Parathyroid adenoma (tissue), 2 donors: ENCODE data around the gene PANK1.

ENCODE experiments used
- H2AFZ ChIP-seq: fragments of 300-600 bp; sonication (generic); one replicate; pipeline ENCODE4 v1.7.0; 2017; ENCODE audit warnings: antibody characterized with exemption, mild to moderate bottlenecking
- H3K27ac ChIP-seq: fragments of 300-600 bp; sonication (generic); one replicate; pipeline ENCODE4 v1.7.0; 2017
- H3K27me3 ChIP-seq: fragments of 300-600 bp; sonication (generic); one replicate; pipeline ENCODE4 v1.7.0; 2017; ENCODE audit warnings: low read length; ENCODE audit not compliant: control insufficient read depth, insufficient read depth
- H3K36me3 ChIP-seq: fragments of 300-600 bp; sonication (generic); one replicate; pipeline ENCODE4 v1.7.0; 2017; ENCODE audit warnings: low read length; ENCODE audit not compliant: control insufficient read depth, insufficient read depth
- H3K4me1 ChIP-seq: fragments of 300-600 bp; sonication (generic); one replicate; pipeline ENCODE4 v1.7.0; 2017; ENCODE audit warnings: control low read depth
- H3K4me2 ChIP-seq: fragments of 300-600 bp; sonication (generic); one replicate; pipeline ENCODE4 v1.7.0; 2017; ENCODE audit warnings: low read length
- H3K4me3 ChIP-seq: fragments of 300-600 bp; sonication (generic); one replicate; pipeline ENCODE4 v1.7.0; 2017; ENCODE audit warnings: low read depth, low read length
- H3K79me2 ChIP-seq: fragments of 300-600 bp; sonication (generic); one replicate; pipeline ENCODE4 v1.7.0; 2017; ENCODE audit warnings: control low read depth
- H3K9ac ChIP-seq: fragments of 300-600 bp; sonication (generic); one replicate; pipeline ENCODE4 v1.7.0; 2017; ENCODE audit warnings: mild to moderate bottlenecking
- H3K9me3 ChIP-seq: fragments of 300-600 bp; sonication (generic); one replicate; pipeline ENCODE4 v1.7.0; 2017; ENCODE audit warnings: low read length; ENCODE audit not compliant: control insufficient read depth
- CTCF ChIP-seq: fragments of 300-600 bp; sonication (generic); IDR thresholded peaks from one replicate; pipeline ENCODE4 v1.7.0; 2017; ENCODE audit warnings: antibody characterized with exemption, mild to moderate bottlenecking
- donor health status: primary hyperparathyroidism.

PANK1 gene

DNA sequence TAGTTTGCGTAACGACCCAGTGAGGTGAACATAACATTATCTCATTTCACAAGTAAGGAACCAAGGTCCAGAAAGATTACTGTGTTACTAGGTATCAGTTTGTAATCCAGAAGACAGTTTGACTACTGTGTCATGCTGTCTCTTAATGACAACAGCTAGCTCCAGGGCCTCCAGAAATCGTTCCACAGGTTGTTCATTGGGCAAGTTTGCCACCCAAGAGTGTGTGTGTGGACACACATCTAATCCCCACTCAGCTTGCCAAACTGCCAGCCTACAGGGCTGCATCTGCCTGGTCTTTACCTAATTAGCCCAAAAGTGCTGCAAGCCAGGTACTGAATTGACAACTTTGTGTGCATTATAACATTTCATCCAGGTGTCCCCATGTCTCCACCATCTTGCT, 81.7 kb downstream of the PANK1 start:
- H3K27ac ChIP-seq = no peak overlapping the region
- no peak overlapping the region for H3K9ac ChIP-seq
- no peak for TF ChIP-seq CTCF

DNA sequence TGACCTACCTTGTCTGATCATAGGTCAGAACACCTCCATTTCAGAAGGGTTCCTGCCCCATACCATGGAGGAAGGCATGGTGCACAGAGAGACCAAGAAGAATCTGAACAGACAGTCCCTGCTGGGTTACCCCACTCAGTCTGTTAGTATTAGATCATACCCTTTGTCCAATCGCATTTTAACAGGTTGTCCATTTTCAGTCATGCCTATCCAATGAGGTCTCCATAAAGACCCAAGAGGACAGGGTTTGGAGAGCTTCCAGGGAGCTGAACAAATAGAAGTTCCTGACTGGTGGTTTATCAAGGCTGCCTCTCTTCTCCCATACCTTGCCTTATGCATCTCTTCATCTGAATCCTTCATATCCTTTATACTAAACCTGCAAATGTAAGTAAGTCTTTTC, 88.4 kb downstream of the PANK1 start:
- no peak for TF ChIP-seq CTCF
- Histone ChIP-seq H3K9me3 (no peaks in the 10 kb centered on the region), H3K27me3 (no peaks in the 10 kb centered on the region), H3K36me3 (no peaks in the 10 kb centered on the region), H2AFZ (no peak overlapping the region), H3K4me2 (no peak overlapping the region), H3K4me1 (no peaks in the 10 kb centered on the region), H3K79me2 (no peaks in the 10 kb centered on the region), H3K9ac (no peak overlapping the region), H3K4me3 (no peak overlapping the region), H3K27ac (no peak overlapping the region)

More for the DNA sequence above, 81.7 kb downstream of the PANK1 start:
- Histone ChIP-seq H3K4me1 (no peaks in the 10 kb centered on the region), H2AFZ (no peak overlapping the region), H3K4me3 (no peak overlapping the region), H3K4me2 (no peak overlapping the region), H3K9me3 (no peaks in the 10 kb centered on the region), H3K79me2 (no peaks in the 10 kb centered on the region), H3K27me3 (no peaks in the 10 kb centered on the region), H3K36me3 (no peaks in the 10 kb centered on the region)

DNA sequence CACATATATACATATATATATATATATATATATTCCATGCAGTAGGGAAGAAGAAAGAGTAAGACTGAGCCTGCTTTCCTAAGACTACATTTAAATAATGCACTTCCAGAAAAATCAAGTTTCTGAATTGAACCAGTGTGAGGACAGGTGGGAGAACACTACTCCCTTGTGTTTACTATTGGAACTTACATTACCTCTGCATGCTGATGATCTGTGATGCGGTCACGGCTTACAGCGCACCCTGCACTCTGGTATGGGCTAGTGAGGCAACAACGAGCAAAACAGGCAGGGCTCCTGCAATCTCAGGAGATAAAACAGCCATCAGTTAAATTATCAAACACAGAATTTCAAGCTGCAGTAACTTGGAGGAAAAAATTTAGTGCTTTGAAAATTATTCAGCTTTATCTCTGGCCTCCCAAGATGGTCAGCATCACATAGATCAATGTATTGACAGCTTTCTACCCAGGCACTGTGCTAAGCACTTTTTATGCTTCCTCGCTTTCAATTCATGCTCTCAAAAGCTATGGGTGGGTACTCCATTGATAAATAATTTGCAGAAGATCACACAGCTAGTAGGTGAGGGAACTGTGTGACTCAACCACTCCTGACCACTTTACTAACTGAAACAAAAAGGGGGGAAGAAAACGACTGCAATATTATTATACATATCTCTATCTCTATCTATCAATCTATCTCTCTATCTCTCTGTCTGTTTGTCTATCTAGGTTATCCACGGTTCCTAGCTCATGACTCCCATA, 89.2 kb downstream of the PANK1 start:
- H3K27me3 ChIP-seq = no peaks in the 10 kb centered on the region
- H3K36me3 ChIP-seq = no peaks in the 10 kb centered on the region
- no peak for TF ChIP-seq CTCF
- no peak overlapping the region for H2AFZ ChIP-seq
- no peak overlapping the region for H3K4me2 ChIP-seq
- H3K4me1 ChIP-seq = no peaks in the 10 kb centered on the region
- H3K9ac ChIP-seq = no peak overlapping the region
- no peaks in the 10 kb centered on the region for H3K79me2 ChIP-seq
- no peaks in the 10 kb centered on the region for H3K9me3 ChIP-seq
- no peak overlapping the region for H3K27ac ChIP-seq
- no peak overlapping the region for H3K4me3 ChIP-seq

- H3K9ac ChIP-seq = no peak overlapping the region
- H3K79me2 ChIP-seq = no peaks in the 10 kb centered on the region
- H3K4me3 ChIP-seq = no peak overlapping the region
- TF ChIP-seq CTCF = no peak
- H3K9me3 ChIP-seq = no peaks in the 10 kb centered on the region
- no peak overlapping the region for H3K4me2 ChIP-seq
- no peak overlapping the region for H3K27ac ChIP-seq
- H3K36me3 ChIP-seq = no peaks in the 10 kb centered on the region
- no peaks in the 10 kb centered on the region for H3K27me3 ChIP-seq
- H3K4me1 ChIP-seq = no peaks in the 10 kb centered on the region
- no peak overlapping the region for H2AFZ ChIP-seq
Observed at GRCh38 chr10:89554433-89554832, 90.6 kb downstream of the PANK1 start.

DNA sequence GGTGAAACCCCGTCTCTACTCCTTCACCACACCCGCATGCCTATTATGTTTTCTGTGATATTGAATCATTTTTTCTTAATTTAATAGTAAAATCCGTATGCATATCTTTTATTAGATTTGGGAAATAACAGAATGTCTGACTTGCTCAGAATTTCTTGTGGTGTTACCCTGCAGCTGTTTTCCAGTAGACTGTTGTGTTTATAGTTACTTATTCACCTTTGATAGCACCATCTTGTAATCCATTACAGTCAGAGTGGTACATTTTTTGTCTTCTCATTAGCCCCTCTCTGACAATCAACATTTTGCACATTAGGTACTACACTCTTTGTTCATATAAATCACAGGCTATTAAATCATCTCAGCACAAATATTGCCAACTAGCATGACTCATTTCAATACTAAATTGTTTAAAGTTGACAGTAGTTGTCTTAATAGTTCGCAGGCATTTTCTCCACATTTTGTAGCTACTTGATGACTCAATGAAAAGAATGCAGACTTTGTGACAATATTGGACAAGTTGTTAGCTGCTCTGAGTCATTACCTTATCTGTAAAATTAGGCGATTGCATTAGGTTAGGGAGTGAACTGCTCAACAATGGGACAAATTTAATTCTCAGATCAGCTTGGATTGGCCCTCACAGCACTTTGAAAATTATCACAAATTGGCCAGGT, 91.8 kb downstream of the PANK1 start:
- no peaks in the 10 kb centered on the region for H3K27me3 ChIP-seq
- H3K4me3 ChIP-seq = no peak overlapping the region
- H3K27ac ChIP-seq = no peak overlapping the region
- TF ChIP-seq CTCF = no peak
- H3K4me1 ChIP-seq = no peaks in the 10 kb centered on the region
- H3K4me2 ChIP-seq = no peak overlapping the region
- H3K9ac ChIP-seq = no peak overlapping the region
- no peaks in the 10 kb centered on the region for H3K9me3 ChIP-seq
- no peaks in the 10 kb centered on the region for H3K79me2 ChIP-seq
- H3K36me3 ChIP-seq = no peaks in the 10 kb centered on the region
- H2AFZ ChIP-seq = no peak overlapping the region
